ENCODE data around the gene GAS5. TPM values are rescaled to one million over a fixed set of nuclear protein-coding genes. Genes with fewer than 3 reads are reported as not detected.

The GAS5 gene
- polyA plus RNA-seq, 1 experiment = 839 TPM

- H3K27me3 ChIP-seq (ENCODE audit: control insufficient read depth, insufficient read depth, low read length) = no peaks in the 10 kb centered on the region
- no peaks in the 10 kb centered on the region; the same call in 1 of the 2 replicates for H3K36me3 ChIP-seq (ENCODE audit: control insufficient read depth, insufficient read depth, low read length)
- no peak for TF ChIP-seq CTCF (IDR thresholded peaks at IDR 0.05; ENCODE audit: insufficient read depth, low read depth, low read length)
- ChIA-PET CTCF (interaction anchor here (1.0 to 1.3 kb wide), 2 partner anchors 8 to 9 kb away, joined by 3 to 4 read pairs; no protein-coding TSS in a partner anchor), POLR2A (interaction anchor here (0.6 kb wide), 1 partner anchor 9 kb away, joined by 13 read pairs; no protein-coding TSS in a partner anchor)
- H3K4me3 ChIP-seq (ENCODE audit: low read depth, low read length) = no peak overlapping the region
- no peak for DNase-seq (ENCODE audit: low read depth)
Observed at GRCh38 chr1:173856903-173857302, 10.9 kb downstream of the GAS5 start.

GRCh38 chr1:173856014-173856413 is 11.8 kb downstream of the GAS5 start:
- Histone ChIP-seq H3K27me3 (ENCODE audit: control insufficient read depth, insufficient read depth, low read length) (no peaks in the 10 kb centered on the region), H3K36me3 (ENCODE audit: control insufficient read depth, insufficient read depth, low read length) (no peaks in the 10 kb centered on the region), H3K4me3 (ENCODE audit: low read depth, low read length) (no peak overlapping the region)
- DNase-seq (ENCODE audit: low read depth) = no peak
- ChIA-PET POLR2A (no interaction called here), CTCF (interaction anchor here (1.3 kb wide), 1 partner anchor 9 kb away, joined by 4 read pairs; no protein-coding TSS in a partner anchor)
- no peak for TF ChIP-seq CTCF (IDR thresholded peaks at IDR 0.05; ENCODE audit: insufficient read depth, low read depth, low read length)

GRCh38 chr1:173853074-173853473 is 14.7 kb downstream of the GAS5 start:
- POLR2A ChIA-PET = no interaction called here

GRCh38 chr1:173852105-173852504 is 15.7 kb downstream of the GAS5 start:
- DNase-seq (ENCODE audit: low read depth) = no peak
- CTCF ChIA-PET = interaction anchor here (0.6 to 1.1 kb wide), 5 partner anchors 9 to 1108 kb away, joined by 3 to 5 read pairs (median 3); no protein-coding TSS in a partner anchor
- no peaks in the 10 kb centered on the region for H3K27me3 ChIP-seq (ENCODE audit: control insufficient read depth, insufficient read depth, low read length)
- H3K4me3 ChIP-seq (ENCODE audit: low read depth, low read length) = no peak overlapping the region
- POLR2A ChIA-PET = interaction anchor here (0.7 kb wide), 1 partner anchor 9 kb away, joined by 3 read pairs; no protein-coding TSS in a partner anchor
- TF ChIP-seq CTCF (IDR thresholded peaks at IDR 0.05; ENCODE audit: insufficient read depth, low read depth, low read length) = no peak
- H3K36me3 ChIP-seq (ENCODE audit: control insufficient read depth, insufficient read depth, low read length) = no peaks in the 10 kb centered on the region

More at GRCh38 chr1:173853074-173853473, 14.7 kb downstream of the GAS5 start:
- TF ChIP-seq CTCF (IDR thresholded peaks at IDR 0.05; ENCODE audit: insufficient read depth, low read depth, low read length) = no peak
- Histone ChIP-seq H3K36me3 (ENCODE audit: control insufficient read depth, insufficient read depth, low read length) (no peaks in the 10 kb centered on the region), H3K4me3 (ENCODE audit: low read depth, low read length) (no peak overlapping the region), H3K27me3 (ENCODE audit: control insufficient read depth, insufficient read depth, low read length) (no peaks in the 10 kb centered on the region)
- CTCF ChIA-PET = interaction anchor here (1.0 kb wide), 1 partner anchor 19 kb away, joined by 3 read pairs; no protein-coding TSS in a partner anchor
- DNase-seq (ENCODE audit: low read depth) = no peak

GRCh38 chr1:173832748-173833147 is 35.0 kb downstream of the GAS5 start:
- ChIA-PET CTCF (no interaction called here), POLR2A (no interaction called here)
- no peak for DNase-seq (ENCODE audit: low read depth)
- TF ChIP-seq CTCF (IDR thresholded peaks at IDR 0.05; ENCODE audit: insufficient read depth, low read depth, low read length) = no peak
- peaks cover 4% of the 10 kb centered on the region for H3K36me3 ChIP-seq (ENCODE audit: control insufficient read depth, insufficient read depth, low read length)
- H3K4me3 ChIP-seq (ENCODE audit: low read depth, low read length) = no peak overlapping the region
- H3K27me3 ChIP-seq (ENCODE audit: control insufficient read depth, insufficient read depth, low read length) = no peaks in the 10 kb centered on the region

Data from BJ (cell line).